ENCODE measurements around the gene HBA1. TPM values are rescaled to one million over a fixed set of nuclear protein-coding genes. Genes with fewer than 3 reads are reported as not detected.

Gene HBA1
- total and polyA plus RNA-seq, 8 donors: 0.85 to 51.7 (median 3.4) TPM

DNA sequence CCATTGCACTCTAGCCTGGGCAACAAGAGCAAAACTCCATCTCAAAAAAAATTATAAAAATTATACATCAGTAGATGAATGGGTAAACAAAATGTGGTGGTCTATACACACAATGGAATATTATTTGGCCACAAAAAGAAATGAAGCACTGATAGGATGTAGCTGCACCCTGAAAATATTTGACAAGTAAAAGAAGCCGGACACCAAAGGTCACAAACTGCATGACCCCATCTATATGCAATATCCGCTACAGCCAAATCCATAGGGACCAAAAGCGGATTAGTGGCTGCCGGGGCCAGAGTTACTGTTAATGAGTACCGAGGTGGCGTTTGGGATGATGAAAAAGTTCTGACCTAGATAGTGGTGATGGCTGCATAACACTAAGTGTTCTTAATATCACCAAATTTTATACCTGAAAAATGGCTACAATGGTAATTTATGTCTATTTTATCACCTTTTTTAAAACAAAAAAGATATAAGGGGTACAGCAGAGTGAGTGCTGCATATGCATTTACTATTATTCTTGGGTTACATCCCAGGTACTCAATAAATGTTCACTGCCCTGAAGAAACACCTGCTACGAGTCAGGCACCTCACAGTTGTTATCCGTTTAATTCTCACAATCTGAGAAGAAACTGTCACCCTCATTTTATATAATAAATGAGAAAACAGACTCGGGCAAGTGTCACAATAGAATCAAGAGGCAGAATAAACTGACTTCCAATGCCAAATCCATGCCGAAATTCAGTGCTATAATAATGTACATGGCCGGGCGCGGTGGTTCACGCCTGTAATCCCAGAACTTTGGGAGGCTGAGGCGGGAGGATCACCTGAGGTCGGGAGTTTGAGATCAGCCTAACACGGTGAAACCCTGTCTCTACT, 3.0 kb downstream of the HBA1 start:
- intact Hi-C loops (cut with DNase I): no loop called here
- peaks cover 10 to 14% (median 10%) of the 10 kb centered on the region in 3 donors for H3K4me1 ChIP-seq
- no peak for ATAC-seq
- H3K36me3 ChIP-seq: no peaks in the 10 kb centered on the region
- no peaks in the 10 kb centered on the region for H3K9me3 ChIP-seq
- DNase-seq: no peak
- no peak overlapping the region for H3K27ac ChIP-seq
- H3K4me3 ChIP-seq: no peak overlapping the region
- TF ChIP-seq, protein P1, sequence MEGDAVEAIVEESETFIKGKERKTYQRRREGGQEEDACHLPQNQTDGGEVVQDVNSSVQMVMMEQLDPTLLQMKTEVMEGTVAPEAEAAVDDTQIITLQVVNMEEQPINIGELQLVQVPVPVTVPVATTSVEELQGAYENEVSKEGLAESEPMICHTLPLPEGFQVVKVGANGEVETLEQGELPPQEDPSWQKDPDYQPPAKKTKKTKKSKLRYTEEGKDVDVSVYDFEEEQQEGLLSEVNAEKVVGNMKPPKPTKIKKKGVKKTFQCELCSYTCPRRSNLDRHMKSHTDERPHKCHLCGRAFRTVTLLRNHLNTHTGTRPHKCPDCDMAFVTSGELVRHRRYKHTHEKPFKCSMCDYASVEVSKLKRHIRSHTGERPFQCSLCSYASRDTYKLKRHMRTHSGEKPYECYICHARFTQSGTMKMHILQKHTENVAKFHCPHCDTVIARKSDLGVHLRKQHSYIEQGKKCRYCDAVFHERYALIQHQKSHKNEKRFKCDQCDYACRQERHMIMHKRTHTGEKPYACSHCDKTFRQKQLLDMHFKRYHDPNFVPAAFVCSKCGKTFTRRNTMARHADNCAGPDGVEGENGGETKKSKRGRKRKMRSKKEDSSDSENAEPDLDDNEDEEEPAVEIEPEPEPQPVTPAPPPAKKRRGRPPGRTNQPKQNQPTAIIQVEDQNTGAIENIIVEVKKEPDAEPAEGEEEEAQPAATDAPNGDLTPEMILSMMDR (IDR thresholded peaks at IDR 0.05): no peak
- H3K27me3 ChIP-seq: peaks cover 3 to 28% (median 12%) of the 10 kb centered on the region in 4 donors
- FAIRE-seq: no peak
- 65 to 73% methylated on average over 17 of the region's 17 CpGs for WGBS, 2 donors

DNA sequence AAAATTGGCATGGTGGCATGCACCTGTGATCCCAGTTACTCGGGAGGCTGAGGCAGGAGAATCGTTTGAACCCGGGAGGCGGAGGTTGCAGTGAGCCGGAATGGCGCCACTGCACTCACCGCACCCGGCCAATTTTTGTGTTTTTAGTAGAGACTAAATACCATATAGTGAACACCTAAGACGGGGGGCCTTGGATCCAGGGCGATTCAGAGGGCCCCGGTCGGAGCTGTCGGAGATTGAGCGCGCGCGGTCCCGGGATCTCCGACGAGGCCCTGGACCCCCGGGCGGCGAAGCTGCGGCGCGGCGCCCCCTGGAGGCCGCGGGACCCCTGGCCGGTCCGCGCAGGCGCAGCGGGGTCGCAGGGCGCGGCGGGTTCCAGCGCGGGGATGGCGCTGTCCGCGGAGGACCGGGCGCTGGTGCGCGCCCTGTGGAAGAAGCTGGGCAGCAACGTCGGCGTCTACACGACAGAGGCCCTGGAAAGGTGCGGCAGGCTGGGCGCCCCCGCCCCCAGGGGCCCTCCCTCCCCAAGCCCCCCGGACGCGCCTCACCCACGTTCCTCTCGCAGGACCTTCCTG, 3.7 kb downstream of the HBA1 start, which contains the start of gene HBQ1:
Gene HBQ1, plus strand, starts transcription at position 359 of the 575 bp plus-strand sequence. Its CDS starts 28 bp downstream, at position 387.
- no peak within 1 kb of the TSS for H3K27ac ChIP-seq
- 8 to 9% methylated on average over 52 to 59 of the region's 59 CpGs for WGBS, 2 donors
- no peaks in the 10 kb centered on the region for H3K9me3 ChIP-seq
- intact Hi-C loops (cut with DNase I): no loop called here
- ATAC-seq (peak in 2 of 4 donors; percentile 11 to 27), FAIRE-seq (no peak), DNase-seq (no peak)
- peaks cover 3 to 22% (median 12%) of the 10 kb centered on the region in 4 donors for H3K27me3 ChIP-seq
- peaks cover 10 to 14% (median 10%) of the 10 kb centered on the region in 3 donors for H3K4me1 ChIP-seq
- TF ChIP-seq, protein P1 (IDR thresholded peaks at IDR 0.05): no peak
- no peaks in the 10 kb centered on the region for H3K36me3 ChIP-seq
- H3K4me3 ChIP-seq: peak within 1 kb of the TSS in 1 of 4 donors; percentile 33

DNA sequence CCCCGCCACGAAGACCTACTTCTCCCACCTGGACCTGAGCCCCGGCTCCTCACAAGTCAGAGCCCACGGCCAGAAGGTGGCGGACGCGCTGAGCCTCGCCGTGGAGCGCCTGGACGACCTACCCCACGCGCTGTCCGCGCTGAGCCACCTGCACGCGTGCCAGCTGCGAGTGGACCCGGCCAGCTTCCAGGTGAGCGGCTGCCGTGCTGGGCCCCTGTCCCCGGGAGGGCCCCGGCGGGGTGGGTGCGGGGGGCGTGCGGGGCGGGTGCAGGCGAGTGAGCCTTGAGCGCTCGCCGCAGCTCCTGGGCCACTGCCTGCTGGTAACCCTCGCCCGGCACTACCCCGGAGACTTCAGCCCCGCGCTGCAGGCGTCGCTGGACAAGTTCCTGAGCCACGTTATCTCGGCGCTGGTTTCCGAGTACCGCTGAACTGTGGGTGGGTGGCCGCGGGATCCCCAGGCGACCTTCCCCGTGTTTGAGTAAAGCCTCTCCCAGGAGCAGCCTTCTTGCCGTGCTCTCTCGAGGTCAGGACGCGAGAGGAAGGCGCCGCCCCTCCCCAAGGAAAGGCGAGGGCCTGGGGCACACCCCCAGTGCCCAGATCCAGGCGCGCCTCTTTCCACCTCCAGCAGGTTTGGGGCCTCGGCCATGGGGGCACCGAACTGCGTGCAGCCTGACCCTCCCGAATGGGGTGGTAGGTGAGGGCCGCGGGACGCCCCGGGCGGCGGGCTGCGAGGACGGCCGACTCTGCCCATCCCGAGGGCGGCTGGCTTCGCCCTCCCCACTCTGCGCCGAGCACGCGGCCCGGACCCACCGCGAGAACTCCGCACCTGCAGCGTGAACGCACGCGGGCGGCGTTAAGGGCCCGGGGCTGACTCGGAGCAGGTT, 4.4 kb downstream of the HBA1 start:
- no peaks in the 10 kb centered on the region for H3K9me3 ChIP-seq
- peak; percentile 79 to 93 (median 88) for ATAC-seq
- DNase-seq: peak in 5 of 6 donors; percentile 60 to 90 (median 68)
- H3K36me3 ChIP-seq: no peaks in the 10 kb centered on the region
- no peak overlapping the region for H3K27ac ChIP-seq
- peaks cover 3 to 20% (median 12%) of the 10 kb centered on the region in 4 donors for H3K27me3 ChIP-seq
- peaks cover 10 to 14% (median 10%) of the 10 kb centered on the region in 3 donors for H3K4me1 ChIP-seq
- peak overlapping the region in 1 of 4 donors; percentile 33 for H3K4me3 ChIP-seq
- 2% methylated on average over 74 to 89 of the region's 89 CpGs for WGBS, 2 donors
- intact Hi-C loops (cut with DNase I): no loop called here
- FAIRE-seq: no peak
- TF ChIP-seq, protein P1 (IDR thresholded peaks at IDR 0.05): no peak

DNA sequence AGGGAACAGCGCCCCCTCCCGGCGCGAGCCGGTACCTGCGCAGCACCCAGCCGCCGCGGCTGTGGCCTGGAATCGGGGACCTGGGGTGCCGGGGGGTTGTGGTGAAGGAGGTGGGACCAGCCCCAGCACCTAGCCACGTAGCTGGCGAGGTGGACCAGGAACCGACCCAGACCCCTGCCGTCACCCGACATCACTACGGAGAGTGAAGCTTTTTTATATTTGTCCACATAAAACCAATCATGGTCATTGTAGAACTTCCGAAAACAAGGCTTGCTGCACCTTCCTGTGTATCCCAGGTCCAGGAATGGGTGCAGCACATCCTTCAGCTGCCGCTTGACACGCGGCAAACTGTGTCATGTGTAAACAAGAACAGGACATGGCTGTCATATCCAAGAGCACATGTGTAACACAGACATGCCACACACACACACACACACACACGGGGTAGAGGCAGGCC, 5.1 kb downstream of the HBA1 start:
- DNase-seq (peak in 2 of 6 donors; percentile 76 to 93), ATAC-seq (peak in 2 of 4 donors; percentile 5 to 16), FAIRE-seq (no peak)
- Histone ChIP-seq H3K9me3 (no peaks in the 10 kb centered on the region), H3K27me3 (peaks cover 3 to 20% (median 12%) of the 10 kb centered on the region in 4 donors), H3K4me3 (peak overlapping the region in 1 of 4 donors; percentile 33), H3K36me3 (no peaks in the 10 kb centered on the region), H3K27ac (no peak overlapping the region), H3K4me1 (peaks cover 10 to 14% (median 10%) of the 10 kb centered on the region in 3 donors)
- TF ChIP-seq, protein P1 (IDR thresholded peaks at IDR 0.05): peak; percentile 84 to 94 (median 92)
- intact Hi-C loops (cut with DNase I): no loop called here
- WGBS, 2 donors: 4 to 5% methylated on average over 22 of the region's 22 CpGs
